Measurements from ENCODE around the gene KCNK4. TPM values are rescaled to one million over a fixed set of nuclear protein-coding genes. Genes with fewer than 3 reads are reported as not detected.

The KCNK4 gene
- total and polyA plus RNA-seq, 8 donors: 0.11 to 0.14 TPM; not detected in 6

GRCh38 chr11:64247729-64248531 lies 43.2 kb upstream of the KCNK4 start:
- Histone ChIP-seq H3K36me3 (peaks cover 0 to 15% of the 10 kb centered on the region in 2 donors), H3K27ac (peak overlapping the region; percentile 84 to 90), H3K27me3 (no peaks in the 10 kb centered on the region), H3K9me3 (no peaks in the 10 kb centered on the region), H3K4me3 (peak overlapping the region; percentile 56 to 77), H3K4me1 (peaks cover 16 to 64% of the 10 kb centered on the region in 2 donors)
- TF ChIP-seq, protein P1, sequence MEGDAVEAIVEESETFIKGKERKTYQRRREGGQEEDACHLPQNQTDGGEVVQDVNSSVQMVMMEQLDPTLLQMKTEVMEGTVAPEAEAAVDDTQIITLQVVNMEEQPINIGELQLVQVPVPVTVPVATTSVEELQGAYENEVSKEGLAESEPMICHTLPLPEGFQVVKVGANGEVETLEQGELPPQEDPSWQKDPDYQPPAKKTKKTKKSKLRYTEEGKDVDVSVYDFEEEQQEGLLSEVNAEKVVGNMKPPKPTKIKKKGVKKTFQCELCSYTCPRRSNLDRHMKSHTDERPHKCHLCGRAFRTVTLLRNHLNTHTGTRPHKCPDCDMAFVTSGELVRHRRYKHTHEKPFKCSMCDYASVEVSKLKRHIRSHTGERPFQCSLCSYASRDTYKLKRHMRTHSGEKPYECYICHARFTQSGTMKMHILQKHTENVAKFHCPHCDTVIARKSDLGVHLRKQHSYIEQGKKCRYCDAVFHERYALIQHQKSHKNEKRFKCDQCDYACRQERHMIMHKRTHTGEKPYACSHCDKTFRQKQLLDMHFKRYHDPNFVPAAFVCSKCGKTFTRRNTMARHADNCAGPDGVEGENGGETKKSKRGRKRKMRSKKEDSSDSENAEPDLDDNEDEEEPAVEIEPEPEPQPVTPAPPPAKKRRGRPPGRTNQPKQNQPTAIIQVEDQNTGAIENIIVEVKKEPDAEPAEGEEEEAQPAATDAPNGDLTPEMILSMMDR (IDR thresholded peaks at IDR 0.05): no peak
- ATAC-seq (peak; percentile 0), DNase-seq (no peak)
- intact Hi-C loops (cut with DNase I): no loop called here

GRCh38 chr11:64248578-64248977 lies 42.5 kb upstream of the KCNK4 start:
- Histone ChIP-seq H3K4me3 (no peak overlapping the region), H3K4me1 (peaks cover 14 to 64% of the 10 kb centered on the region in 2 donors), H3K27ac (no peak overlapping the region), H3K9me3 (no peaks in the 10 kb centered on the region), H3K36me3 (peaks cover 0 to 9% of the 10 kb centered on the region in 2 donors), H3K27me3 (no peaks in the 10 kb centered on the region)
- DNase-seq (no peak), ATAC-seq (no peak)
- intact Hi-C loops (cut with DNase I): no loop called here
- TF ChIP-seq, protein P1 (IDR thresholded peaks at IDR 0.05): no peak

GRCh38 chr11:64249038-64249437 lies 42.1 kb upstream of the KCNK4 start:
- Histone ChIP-seq H3K36me3 (peaks cover 0 to 4% of the 10 kb centered on the region in 2 donors), H3K4me1 (peaks cover 14 to 64% of the 10 kb centered on the region in 2 donors), H3K9me3 (no peaks in the 10 kb centered on the region), H3K27ac (no peak overlapping the region), H3K27me3 (no peaks in the 10 kb centered on the region), H3K4me3 (no peak overlapping the region)
- TF ChIP-seq, protein P1 (IDR thresholded peaks at IDR 0.05): no peak
- ATAC-seq: no peak
- no peak for DNase-seq
- intact Hi-C loops (cut with DNase I): no loop called here

DNA sequence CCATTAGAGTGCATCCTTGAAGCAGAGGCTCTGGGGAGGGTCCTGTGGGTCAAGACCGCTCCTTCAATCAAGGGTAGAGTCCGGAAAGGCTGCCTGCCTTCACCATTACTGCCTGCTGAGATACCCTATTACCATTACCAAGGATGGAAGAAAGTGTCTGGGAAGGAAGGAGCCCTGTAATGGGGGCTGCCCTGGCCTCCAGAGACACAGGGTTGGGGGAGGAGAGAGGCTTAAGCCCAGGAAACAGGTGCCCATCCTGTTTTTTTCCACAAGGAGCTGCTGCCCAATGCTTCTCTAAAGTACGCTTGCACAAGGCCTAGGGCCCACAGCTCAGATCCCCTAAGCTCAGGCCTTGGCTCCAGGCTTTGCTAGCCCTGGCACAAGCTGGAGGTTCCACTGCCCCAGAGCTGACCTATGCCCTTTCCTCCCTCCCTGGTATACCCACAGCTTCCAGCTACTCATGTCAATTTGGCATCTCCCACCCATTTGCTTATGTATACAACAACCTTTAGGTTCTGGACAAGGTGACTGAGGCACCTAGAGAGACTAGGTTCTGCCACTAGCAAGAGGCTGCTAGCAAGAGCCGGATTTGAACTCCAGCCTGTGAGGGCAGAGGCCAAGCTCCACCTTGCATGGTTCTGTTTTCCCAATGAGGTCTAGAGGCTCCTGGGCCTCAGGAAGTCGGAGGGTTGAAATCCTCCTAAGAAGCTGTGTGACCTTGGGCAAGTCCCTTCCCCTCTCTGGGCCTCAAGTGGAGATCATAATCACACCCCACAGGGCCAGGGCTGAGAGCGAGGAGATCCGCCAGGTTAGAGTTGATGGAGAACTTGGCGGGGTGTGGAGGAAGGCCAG lies 41.3 kb upstream of the KCNK4 start:
- no peaks in the 10 kb centered on the region for H3K9me3 ChIP-seq
- H3K36me3 ChIP-seq: peaks cover 0 to 6% of the 10 kb centered on the region in 2 donors
- H3K27me3 ChIP-seq: no peaks in the 10 kb centered on the region
- H3K27ac ChIP-seq: no peak overlapping the region
- H3K4me3 ChIP-seq: no peak overlapping the region
- ATAC-seq (no peak), DNase-seq (no peak)
- TF ChIP-seq, protein P1 (IDR thresholded peaks at IDR 0.05): no peak
- H3K4me1 ChIP-seq: peaks cover 14 to 63% of the 10 kb centered on the region in 2 donors
- intact Hi-C loops (cut with DNase I): no loop called here
